T-helper 22 cell (primary cell): ENCODE measurements around the gene CACNA1D.

Source experiments
- DNase-seq: peaks from one replicate; pipeline ENCODE4 v3.0.0-alpha.2; 2020; ENCODE audit warnings: low read depth

Gene CACNA1D

DNA sequence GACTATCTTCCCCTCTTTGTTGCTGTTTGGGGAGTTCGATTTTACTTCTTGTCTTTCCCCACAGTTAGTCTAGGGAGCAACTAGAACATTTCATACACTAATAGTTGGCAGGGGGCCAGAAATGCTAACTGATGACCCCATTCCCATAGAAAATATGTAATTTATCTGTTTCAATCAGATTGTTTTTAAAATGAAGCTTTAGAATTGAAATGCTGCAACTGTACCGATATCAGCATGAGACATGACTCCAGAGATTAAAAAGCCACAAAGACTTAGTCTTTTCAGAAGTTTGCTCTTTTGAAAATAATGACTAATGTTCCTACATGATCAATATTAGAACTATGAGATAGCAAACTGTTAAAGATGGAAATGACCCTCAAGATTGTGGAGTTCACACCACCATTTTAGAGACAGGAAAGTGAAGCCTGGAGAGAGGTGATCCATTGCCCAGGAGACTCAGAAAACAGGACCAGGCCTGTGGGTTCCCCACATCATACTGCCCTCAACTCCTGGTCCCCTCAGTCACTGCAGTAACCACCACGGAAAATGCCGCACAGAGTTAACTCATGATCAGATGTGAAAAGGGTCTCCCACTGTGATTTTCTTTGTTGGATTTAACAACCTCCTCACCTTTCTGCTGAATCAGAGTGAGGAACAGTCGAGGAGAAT lies 221.5 kb downstream of the CACNA1D start:
- no peak for DNase-seq

DNA sequence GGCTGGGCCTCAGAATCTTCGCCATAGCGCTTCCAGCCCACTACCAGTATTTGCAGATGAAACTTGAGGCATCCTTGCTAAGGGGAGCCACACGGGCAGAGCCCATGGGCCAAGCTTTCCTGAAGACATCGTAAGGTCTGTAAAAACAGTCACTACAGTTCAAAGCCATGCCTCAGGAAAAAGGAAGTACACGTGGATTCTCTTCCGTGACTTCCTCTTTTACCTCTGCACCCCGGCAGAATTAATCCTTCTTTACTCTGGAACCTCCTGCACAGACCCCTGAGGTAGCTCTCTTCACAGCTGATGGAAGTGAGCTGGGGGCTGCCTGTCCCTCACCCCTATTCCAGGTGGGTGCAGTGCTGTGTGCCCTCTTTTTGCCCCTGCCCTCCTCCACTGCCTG lies 222.6 kb downstream of the CACNA1D start:
- DNase-seq = no peak

- no peak for DNase-seq
Observed at GRCh38 chr3:53718462-53718861, 224.1 kb downstream of the CACNA1D start.

DNA sequence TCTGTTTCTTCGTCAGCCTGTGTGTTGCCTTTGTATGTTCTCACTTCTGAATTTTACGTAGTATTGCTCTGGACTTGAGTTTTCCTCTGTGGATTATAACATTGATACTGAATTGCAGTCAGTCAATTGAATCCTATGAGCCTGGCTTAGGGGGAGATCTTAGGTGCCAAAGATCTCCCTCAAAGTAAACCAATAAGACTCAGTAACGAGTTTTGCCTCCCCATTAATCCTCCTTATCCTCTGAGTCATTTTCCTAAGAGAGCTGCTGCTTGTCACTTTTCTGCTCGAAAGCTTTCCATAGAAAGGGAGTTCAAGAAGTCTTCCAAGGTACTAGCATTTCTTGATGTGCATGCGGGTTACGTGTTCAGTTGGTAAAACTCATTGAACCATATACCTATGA lies 225.4 kb downstream of the CACNA1D start:
- no peak for DNase-seq

GRCh38 chr3:53721187-53722119 lies 227.0 kb downstream of the CACNA1D start:
- no peak for DNase-seq

GRCh38 chr3:53724566-53724965 lies 230.2 kb downstream of the CACNA1D start:
- no peak for DNase-seq

GRCh38 chr3:53725387-53725995 lies 231.1 kb downstream of the CACNA1D start:
- no peak for DNase-seq

- DNase-seq = no peak
Observed at GRCh38 chr3:53726643-53727042, 232.2 kb downstream of the CACNA1D start.

- DNase-seq = no peak
Observed at GRCh38 chr3:53728606-53729005, 234.2 kb downstream of the CACNA1D start.

- DNase-seq = no peak
Observed at GRCh38 chr3:53729159-53729558, 234.7 kb downstream of the CACNA1D start.

GRCh38 chr3:53729618-53730017 lies 235.2 kb downstream of the CACNA1D start:
- no peak for DNase-seq

GRCh38 chr3:53730576-53730975 lies 236.2 kb downstream of the CACNA1D start:
- DNase-seq = no peak

GRCh38 chr3:53731934-53732624 lies 237.7 kb downstream of the CACNA1D start:
- DNase-seq = no peak

- DNase-seq = no peak
Observed at GRCh38 chr3:53733446-53733845, 239.0 kb downstream of the CACNA1D start.

GRCh38 chr3:53739966-53740365 lies 245.6 kb downstream of the CACNA1D start:
- no peak for DNase-seq

DNA sequence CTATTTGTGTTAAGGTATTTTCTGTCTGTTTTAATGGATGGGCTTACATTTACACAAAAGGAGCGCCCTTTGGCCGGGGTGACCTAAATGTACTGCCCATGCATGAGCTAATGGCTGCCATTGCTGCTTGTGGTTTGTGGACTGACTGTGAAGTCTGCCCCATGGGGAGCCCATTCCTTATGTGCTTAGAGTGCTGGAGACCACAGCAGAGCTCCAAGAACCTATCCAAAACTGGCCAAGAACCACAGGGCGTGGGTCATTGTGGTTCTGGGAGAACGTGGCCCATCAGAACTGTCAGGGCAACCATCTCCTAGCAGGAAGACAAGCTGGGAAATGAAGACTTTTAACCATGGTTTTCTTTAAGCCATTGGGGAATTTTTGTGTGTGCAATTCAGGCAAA lies 246.5 kb downstream of the CACNA1D start:
- no peak for DNase-seq

DNA sequence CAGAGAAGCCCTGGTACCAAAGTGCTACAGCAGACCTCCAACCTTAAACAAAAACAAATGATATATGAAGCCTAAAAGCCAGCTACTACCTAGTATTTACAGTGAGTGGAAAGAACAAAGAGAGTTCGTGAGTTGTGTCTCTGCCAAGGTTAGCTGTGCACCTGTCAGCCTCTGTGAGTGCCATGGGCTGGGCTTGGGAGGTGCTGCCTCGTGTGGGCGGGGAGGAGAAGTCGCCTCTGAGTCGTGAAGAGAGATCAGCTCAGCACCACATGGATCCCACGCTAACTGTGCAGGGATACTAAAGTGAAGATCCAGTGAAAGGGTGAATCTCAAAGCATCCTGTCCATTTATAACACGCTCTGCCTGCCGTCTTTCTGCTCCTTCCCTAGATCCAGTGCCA lies 249.9 kb downstream of the CACNA1D start:
- no peak for DNase-seq

DNA sequence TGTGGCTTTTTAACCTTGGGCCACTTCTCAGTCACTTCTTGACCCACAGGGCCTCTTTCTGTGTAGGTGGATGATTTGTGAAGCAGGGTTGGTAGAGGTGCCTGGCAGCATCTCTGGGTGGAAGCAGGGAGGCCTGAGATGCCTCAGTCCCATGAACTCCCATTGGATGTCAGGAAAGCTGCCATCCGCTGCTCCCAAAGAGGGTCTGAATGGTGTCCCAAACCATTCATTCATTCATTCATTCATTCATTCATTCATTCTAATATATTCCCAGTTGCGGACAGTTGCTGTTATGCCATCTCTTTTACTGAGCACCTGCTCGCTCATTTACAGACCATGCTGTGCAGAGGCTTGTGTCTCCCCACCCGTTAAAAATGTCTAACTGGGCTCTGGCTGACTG lies 253.1 kb downstream of the CACNA1D start:
- DNase-seq = no peak

DNA sequence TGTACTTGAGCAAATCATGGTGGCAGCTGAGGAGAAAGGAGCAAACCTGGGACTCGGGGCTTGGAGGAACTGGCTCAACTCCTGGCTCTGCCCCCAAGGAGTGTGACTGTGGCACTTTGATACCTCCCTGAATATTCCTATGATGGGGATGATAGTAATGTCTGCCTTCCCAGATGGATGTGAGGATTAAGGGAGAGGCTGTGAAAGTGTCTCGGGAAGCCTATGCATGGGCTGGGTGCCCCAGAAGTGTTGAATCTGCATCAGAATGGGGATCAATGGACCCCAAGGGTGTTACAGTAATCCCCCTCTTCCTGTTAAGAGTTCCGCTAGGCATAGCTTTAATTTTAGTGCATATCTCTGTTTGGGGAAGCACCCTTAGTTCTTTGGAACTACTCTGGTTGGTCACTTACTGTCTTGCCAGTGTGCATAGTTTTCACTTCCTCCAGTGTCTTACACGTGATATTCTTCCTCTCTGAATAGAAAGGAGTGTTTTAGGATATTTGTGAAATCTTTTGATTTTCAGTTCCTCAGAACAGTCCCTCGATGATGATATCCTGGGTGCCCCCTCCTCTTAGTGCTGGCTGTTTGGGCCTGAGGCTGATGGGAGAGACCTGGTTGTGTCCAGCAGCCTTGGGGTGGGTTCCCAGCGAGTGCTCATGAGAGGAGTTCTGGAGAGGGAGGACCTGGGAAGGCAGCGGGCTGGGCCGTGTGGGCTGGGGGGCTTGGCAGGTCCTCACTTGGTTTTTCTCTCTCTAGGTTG lies 254.3 kb downstream of the CACNA1D start:
- no peak for DNase-seq

DNA sequence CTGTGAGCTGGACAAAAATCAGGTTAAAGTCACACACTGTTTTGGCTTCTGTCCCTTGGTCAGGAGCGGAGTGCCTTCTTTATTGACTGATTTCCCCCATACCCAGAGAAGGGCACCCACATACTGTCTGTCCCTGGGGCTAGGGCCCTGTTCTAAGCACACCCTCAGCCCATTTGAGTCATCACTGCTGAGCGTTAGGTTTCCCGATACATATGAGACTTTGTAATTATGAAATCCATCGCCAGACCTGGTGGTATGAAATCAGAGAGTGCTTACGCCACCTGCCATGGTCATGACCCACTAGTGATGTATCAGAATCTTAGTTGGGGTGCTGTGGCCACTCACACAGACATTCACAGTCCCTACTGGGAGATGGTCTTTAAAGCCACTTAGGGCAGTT lies 255.0 kb downstream of the CACNA1D start:
- no peak for DNase-seq
